Measurements from ENCODE around the gene NLGN1. TPM values are rescaled to one million over a fixed set of nuclear protein-coding genes. Genes with fewer than 3 reads are reported as not detected.

Gene NLGN1
- total RNA-seq, 4 donors from 2014 or later = 0.80 to 4.4 (median 1.8) TPM

- no peak for TF ChIP-seq POLR2A (IDR thresholded peaks at IDR 0.05)
- TF ChIP-seq CTCF (IDR thresholded peaks at IDR 0.05) = no peak
- H3K4me3 ChIP-seq (ENCODE audit: low read depth, poor library complexity, severe bottlenecking) = no peak overlapping the region
- 15 to 22% methylated on average over 1 of the region's 1 CpG for WGBS, 2 donors
- DNase-seq (ENCODE audit: low spot score in 2 of 2) = no peak
- intact Hi-C loops (cut with DNase I; ENCODE audit: low total_unique reads) = no loop called here
Observed at GRCh38 chr3:174251681-174252080, 854.1 kb downstream of the NLGN1 start.

GRCh38 chr3:174253196-174253823 is 855.8 kb downstream of the NLGN1 start:
- intact Hi-C loops (cut with DNase I; ENCODE audit: low total_unique reads) = no loop called here
- WGBS, 2 donors = 66 to 69% methylated on average over 3 of the region's 3 CpGs
- no peak for DNase-seq (ENCODE audit: low spot score in 2 of 2)
- no peak overlapping the region for H3K4me3 ChIP-seq (ENCODE audit: low read depth, poor library complexity, severe bottlenecking)
- no peak for TF ChIP-seq CTCF (IDR thresholded peaks at IDR 0.05)
- TF ChIP-seq POLR2A (IDR thresholded peaks at IDR 0.05) = no peak

GRCh38 chr3:174253940-174254339 is 856.4 kb downstream of the NLGN1 start:
- no peak for DNase-seq (ENCODE audit: low spot score in 2 of 2)
- intact Hi-C loops (cut with DNase I; ENCODE audit: low total_unique reads) = no loop called here
- H3K4me3 ChIP-seq (ENCODE audit: low read depth, poor library complexity, severe bottlenecking) = no peak overlapping the region
- no peak for TF ChIP-seq CTCF (IDR thresholded peaks at IDR 0.05)
- TF ChIP-seq POLR2A (IDR thresholded peaks at IDR 0.05) = no peak
- 92 to 94% methylated on average over 4 of the region's 4 CpGs for WGBS, 2 donors

GRCh38 chr3:174255454-174255853 is 857.9 kb downstream of the NLGN1 start:
- intact Hi-C loops (cut with DNase I; ENCODE audit: low total_unique reads) = no loop called here
- no peak for DNase-seq (ENCODE audit: low spot score in 2 of 2)
- TF ChIP-seq CTCF (IDR thresholded peaks at IDR 0.05) (no peak), POLR2A (IDR thresholded peaks at IDR 0.05) (no peak)
- no peak overlapping the region for H3K4me3 ChIP-seq (ENCODE audit: low read depth, poor library complexity, severe bottlenecking)
- 89 to 97% methylated on average over 6 of the region's 6 CpGs for WGBS, 2 donors

GRCh38 chr3:174266476-174266875 is 868.9 kb downstream of the NLGN1 start:
- 88 to 89% methylated on average over 2 of the region's 2 CpGs for WGBS, 2 donors
- intact Hi-C loops (cut with DNase I; ENCODE audit: low total_unique reads) = no loop called here
- DNase-seq (ENCODE audit: low spot score in 2 of 2) = no peak
- no peak overlapping the region for H3K4me3 ChIP-seq (ENCODE audit: low read depth, poor library complexity, severe bottlenecking)
- TF ChIP-seq POLR2A (IDR thresholded peaks at IDR 0.05) (no peak), CTCF (IDR thresholded peaks at IDR 0.05) (no peak)

GRCh38 chr3:174268061-174268460 is 870.5 kb downstream of the NLGN1 start:
- TF ChIP-seq CTCF (IDR thresholded peaks at IDR 0.05) (no peak), POLR2A (IDR thresholded peaks at IDR 0.05) (no peak)
- WGBS, 2 donors = 83 to 84% methylated on average over 5 of the region's 5 CpGs
- no peak for DNase-seq (ENCODE audit: low spot score in 2 of 2)
- intact Hi-C loops (cut with DNase I; ENCODE audit: low total_unique reads) = no loop called here
- no peak overlapping the region for H3K4me3 ChIP-seq (ENCODE audit: low read depth, poor library complexity, severe bottlenecking)

Data from lower leg skin (tissue), 4 donors.